ENCODE results near the gene ZNF516. TPM values are rescaled to one million over a fixed set of nuclear protein-coding genes. Genes with fewer than 3 reads are reported as not detected.
A peak's percentile ranks its signal among the peaks of the same experiment; 100 is the strongest.

Gene ZNF516
- total RNA-seq, 1 donor from 2014 or later, result 14.0 TPM

- no peak for ATAC-seq
- intact Hi-C loops (cut with micrococcal nuclease), result no loop called here
Observed at GRCh38 chr18:76435316-76435989, 59.6 kb downstream of the ZNF516 start.

GRCh38 chr18:76434452-76434851, 60.6 kb downstream of the ZNF516 start:
- DNase-seq, result no peak
- ATAC-seq, result no peak
- intact Hi-C loops (cut with micrococcal nuclease), result no loop called here

More at GRCh38 chr18:76435316-76435989, 59.6 kb downstream of the ZNF516 start:
- no peak for DNase-seq

- no peak for DNase-seq
- ATAC-seq, result no peak
- intact Hi-C loops (cut with micrococcal nuclease), result no loop called here
Observed at GRCh38 chr18:76433788-76434187, 61.3 kb downstream of the ZNF516 start.

- DNase-seq, result no peak
- intact Hi-C loops (cut with micrococcal nuclease), result no loop called here
Observed at GRCh38 chr18:76432970-76433767, 61.9 kb downstream of the ZNF516 start.

GRCh38 chr18:76432274-76432755, 62.7 kb downstream of the ZNF516 start:
- DNase-seq (no peak), ATAC-seq (no peak)
- intact Hi-C loops (cut with micrococcal nuclease), result no loop called here

More at GRCh38 chr18:76432970-76433767, 61.9 kb downstream of the ZNF516 start:
- no peak for ATAC-seq

GRCh38 chr18:76431437-76432273, 63.4 kb downstream of the ZNF516 start:
- no peak for DNase-seq
- no peak for ATAC-seq

GRCh38 chr18:76430636-76431035, 64.4 kb downstream of the ZNF516 start:
- ATAC-seq, result no peak
- DNase-seq, result no peak
- intact Hi-C loops (cut with micrococcal nuclease), result no loop called here

More at GRCh38 chr18:76431437-76432273, 63.4 kb downstream of the ZNF516 start:
- intact Hi-C loops (cut with micrococcal nuclease), result no loop called here

GRCh38 chr18:76429262-76430126, 65.5 kb downstream of the ZNF516 start:
- ATAC-seq, result peak; percentile 65
- intact Hi-C loops (cut with micrococcal nuclease), result no loop called here
- no peak for DNase-seq

- DNase-seq (no peak), ATAC-seq (no peak)
- intact Hi-C loops (cut with micrococcal nuclease), result no loop called here
Observed at GRCh38 chr18:76428396-76429261, 66.4 kb downstream of the ZNF516 start.

GRCh38 chr18:76426737-76427305, 68.2 kb downstream of the ZNF516 start:
- intact Hi-C loops (cut with micrococcal nuclease), result no loop called here
- ATAC-seq (peak; percentile 60), DNase-seq (no peak)

GRCh38 chr18:76425146-76426131, 69.6 kb downstream of the ZNF516 start:
- ATAC-seq (no peak), DNase-seq (no peak)
- intact Hi-C loops (cut with micrococcal nuclease), result no loop called here

GRCh38 chr18:76422838-76423237, 72.2 kb downstream of the ZNF516 start:
- intact Hi-C loops (cut with micrococcal nuclease), result no loop called here
- DNase-seq (no peak), ATAC-seq (no peak)

- intact Hi-C loops (cut with micrococcal nuclease), result no loop called here
Observed at GRCh38 chr18:76422121-76422520, 72.9 kb downstream of the ZNF516 start.

GRCh38 chr18:76421685-76422078, 73.4 kb downstream of the ZNF516 start:
- intact Hi-C loops (cut with micrococcal nuclease), result no loop called here
- ATAC-seq (no peak), DNase-seq (no peak)

More at GRCh38 chr18:76422121-76422520, 72.9 kb downstream of the ZNF516 start:
- ATAC-seq (no peak), DNase-seq (no peak)

GRCh38 chr18:76420898-76421684, 74.0 kb downstream of the ZNF516 start:
- no peak for ATAC-seq
- intact Hi-C loops (cut with micrococcal nuclease), result no loop called here

More at GRCh38 chr18:76420898-76421684, 74.0 kb downstream of the ZNF516 start:
- DNase-seq, result no peak
